RWPE2 (cell line): Measurements from ENCODE around the gene COX6B2.

ENCODE experiments used
- ATAC-seq: fragments of 200-7000 bp; cut with Tn5 transposase; 3 replicates; pipeline ENCODE4 v1.9.1; 2021; ENCODE audit warnings: low read depth
- DNase-seq: peaks from one replicate; pipeline ENCODE4 v3.0.0-alpha.2; 2020; ENCODE audit warnings: low spot score
- H3K27ac ChIP-seq: fragments of 450-650 bp; 2 replicates; pipeline ENCODE4 v1.5.1; 2017; ENCODE audit warnings: mild to moderate bottlenecking; ENCODE audit not compliant: poor library complexity, severe bottlenecking
- H3K27me3 ChIP-seq: fragments of 250-450 bp; sonication (Bioruptor Pico); 2 replicates; pipeline ENCODE4 v1.5.1; 2021; ENCODE audit warnings: mild to moderate bottlenecking, moderate library complexity; ENCODE audit not compliant: insufficient read depth, poor library complexity, severe bottlenecking
- H3K36me3 ChIP-seq: fragments of 250-450 bp; sonication (Bioruptor Pico); 2 replicates; pipeline ENCODE4 v1.5.1; 2020; ENCODE audit warnings: low read depth, mild to moderate bottlenecking, moderate library complexity
- H3K4me1 ChIP-seq: fragments of 250-450 bp; sonication (Bioruptor Pico); 2 replicates; pipeline ENCODE4 v1.5.1; 2021; ENCODE audit warnings: mild to moderate bottlenecking, moderate library complexity; ENCODE audit not compliant: insufficient read depth, poor library complexity, severe bottlenecking
- H3K4me3 ChIP-seq: fragments of 250-450 bp; sonication (Bioruptor Pico); 2 replicates; pipeline ENCODE4 v1.5.1; 2021; ENCODE audit warnings: mild to moderate bottlenecking, moderate library complexity; ENCODE audit not compliant: severe bottlenecking
- H3K9me3 ChIP-seq: fragments of 250-450 bp; sonication (Bioruptor Pico); 2 replicates; pipeline ENCODE4 v1.5.1; 2021; ENCODE audit warnings: mild to moderate bottlenecking, moderate library complexity; ENCODE audit not compliant: severe bottlenecking
- CTCF ChIP-seq: fragments of 450-650 bp; IDR thresholded peaks from one replicate; pipeline ENCODE4 v1.5.1; 2017; ENCODE audit warnings: mild to moderate bottlenecking, moderate library complexity; ENCODE audit not compliant: poor library complexity, severe bottlenecking

Gene COX6B2

DNA sequence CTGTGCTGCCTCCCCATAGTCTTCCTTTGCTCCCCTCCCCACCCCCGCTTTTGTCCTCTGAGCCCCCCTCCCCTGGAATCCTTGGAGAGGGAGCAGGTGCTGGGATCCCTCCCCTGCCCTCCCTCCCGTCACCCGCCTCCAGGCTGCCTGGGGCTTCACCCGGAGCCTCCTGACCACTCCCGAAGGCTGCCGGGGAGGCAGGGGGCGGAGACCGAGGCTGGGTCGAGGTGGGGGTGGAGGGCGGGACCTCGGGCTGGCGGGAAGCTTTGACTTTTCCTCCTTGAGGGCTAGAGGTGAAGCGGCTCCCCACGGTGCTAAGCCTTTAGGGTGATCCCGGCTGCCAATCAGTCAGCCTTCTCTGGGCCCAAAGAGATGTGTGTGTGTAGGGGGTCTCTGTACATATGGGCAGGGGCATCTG lies 13.3 kb downstream of the COX6B2 start:
- peak; percentile 11; the same call in 2 of the 3 replicates for ATAC-seq
- peak overlapping the region; percentile 80 for H3K27ac ChIP-seq
- H3K36me3 ChIP-seq: peaks cover 13% of the 10 kb centered on the region; the same call in 1 of the 2 replicates
- DNase-seq: peak; percentile 84
- no peak for TF ChIP-seq CTCF
- H3K9me3 ChIP-seq: no peaks in the 10 kb centered on the region
- peaks cover 33% of the 10 kb centered on the region for H3K4me1 ChIP-seq
- H3K27me3 ChIP-seq: no peaks in the 10 kb centered on the region
- peak overlapping the region; percentile 50 for H3K4me3 ChIP-seq

DNA sequence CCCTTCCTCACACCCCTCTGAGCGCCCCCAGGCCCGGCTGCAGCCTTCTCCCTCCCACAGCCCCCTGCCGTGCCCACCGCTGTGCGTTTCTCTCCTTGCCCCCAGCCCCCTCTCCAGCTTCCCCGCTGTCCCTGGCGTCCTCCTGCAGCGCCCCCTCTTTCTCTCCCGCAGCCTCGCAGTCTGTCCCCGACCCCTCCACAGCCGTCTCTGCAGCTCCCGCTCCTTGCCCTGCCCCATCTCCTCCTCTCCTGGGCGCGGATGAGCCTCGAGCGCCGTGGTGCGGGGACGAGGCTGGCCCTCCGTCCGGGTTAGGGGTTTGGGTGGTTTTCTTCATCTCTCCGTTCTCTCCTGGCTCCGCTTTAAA lies 13.8 kb downstream of the COX6B2 start:
- Histone ChIP-seq H3K27me3 (no peaks in the 10 kb centered on the region), H3K27ac (peak overlapping the region; percentile 80)
- TF ChIP-seq CTCF: peak; percentile 22

GRCh38 chr19:55339889-55340783 lies 14.4 kb downstream of the COX6B2 start:
- Histone ChIP-seq H3K27me3 (no peaks in the 10 kb centered on the region), H3K4me1 (peaks cover 28% of the 10 kb centered on the region), H3K9me3 (no peaks in the 10 kb centered on the region), H3K27ac (peak overlapping the region; percentile 80), H3K36me3 (peaks cover 13% of the 10 kb centered on the region; the same call in 1 of the 2 replicates), H3K4me3 (peak overlapping the region; percentile 50)
- TF ChIP-seq CTCF: no peak
- ATAC-seq: no peak
- no peak for DNase-seq

More for the DNA sequence above, 13.8 kb downstream of the COX6B2 start:
- peaks cover 32% of the 10 kb centered on the region for H3K4me1 ChIP-seq
- peak overlapping the region; percentile 50 for H3K4me3 ChIP-seq
- peaks cover 13% of the 10 kb centered on the region; the same call in 1 of the 2 replicates for H3K36me3 ChIP-seq
- ATAC-seq (no peak), DNase-seq (no peak)
- no peaks in the 10 kb centered on the region for H3K9me3 ChIP-seq

GRCh38 chr19:55339105-55339888 lies 15.2 kb downstream of the COX6B2 start, which contains the start of gene KMT5C:
TSS of gene KMT5C (plus strand) at chr19:55339876. CDS start at chr19:55341937, 2,061 bp downstream.
- ATAC-seq: peak; percentile 83
- TF ChIP-seq CTCF: peak; percentile 11
- H3K4me3 ChIP-seq: peak within 1 kb of the TSS; percentile 50

More at GRCh38 chr19:55339105-55339888, 15.2 kb downstream of the COX6B2 start, which contains the start of gene KMT5C:
- DNase-seq: peak; percentile 100
- Histone ChIP-seq H3K36me3 (peaks cover 13% of the 10 kb centered on the region; the same call in 1 of the 2 replicates), H3K27me3 (no peaks in the 10 kb centered on the region), H3K4me1 (peaks cover 19% of the 10 kb centered on the region), H3K27ac (peak within 1 kb of the TSS; percentile 80), H3K9me3 (no peaks in the 10 kb centered on the region)
